Esophagus squamous epithelium (tissue), 4 donors: ENCODE results near the gene SUPT20HL1.

Source experiments
- POLR2A ChIP-seq, 4 donors: fragments of 450-650 bp; IDR thresholded peaks; one replicate each; pipeline ENCODE4 v1.6.1; 2017; ENCODE audit warnings: antibody characterized with exemption in 4 of 4, mild to moderate bottlenecking in 4 of 4, moderate library complexity in 3 of 4
- TF ChIP-seq, protein P1 (sequence below), 6 experiments: fragments of 450-650 bp in 4 of 6; fragments of 200-600 bp in 2 of 6; sonication (generic) in 2 of 6; IDR thresholded peaks; one replicate each; pipeline ENCODE4 v1.5.1; 2016 to 2019; ENCODE audit warnings: antibody characterized with exemption in 6 of 6, mild to moderate bottlenecking in 4 of 6, moderate library complexity in 4 of 6

DNA sequence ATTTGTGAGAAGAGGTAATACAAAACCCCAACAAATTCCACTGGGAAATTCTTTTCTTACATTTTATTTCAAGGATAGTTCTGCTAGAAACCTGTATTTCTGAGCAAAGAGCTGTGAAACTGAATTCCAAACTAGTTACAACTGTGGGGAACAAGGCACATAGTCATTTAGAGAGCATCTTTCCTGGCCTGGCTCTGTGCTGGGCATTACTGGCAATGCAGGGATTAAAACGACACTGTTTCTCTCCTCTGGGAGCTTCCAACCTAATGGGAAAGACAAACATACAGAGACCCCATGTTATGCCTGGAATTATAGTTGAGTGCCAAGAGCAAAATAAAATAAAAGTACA is 36.5 kb downstream of the SUPT20HL1 start:
- TF ChIP-seq POLR2A (IDR thresholded peaks at IDR 0.05), result no peak
- TF ChIP-seq, protein P1, sequence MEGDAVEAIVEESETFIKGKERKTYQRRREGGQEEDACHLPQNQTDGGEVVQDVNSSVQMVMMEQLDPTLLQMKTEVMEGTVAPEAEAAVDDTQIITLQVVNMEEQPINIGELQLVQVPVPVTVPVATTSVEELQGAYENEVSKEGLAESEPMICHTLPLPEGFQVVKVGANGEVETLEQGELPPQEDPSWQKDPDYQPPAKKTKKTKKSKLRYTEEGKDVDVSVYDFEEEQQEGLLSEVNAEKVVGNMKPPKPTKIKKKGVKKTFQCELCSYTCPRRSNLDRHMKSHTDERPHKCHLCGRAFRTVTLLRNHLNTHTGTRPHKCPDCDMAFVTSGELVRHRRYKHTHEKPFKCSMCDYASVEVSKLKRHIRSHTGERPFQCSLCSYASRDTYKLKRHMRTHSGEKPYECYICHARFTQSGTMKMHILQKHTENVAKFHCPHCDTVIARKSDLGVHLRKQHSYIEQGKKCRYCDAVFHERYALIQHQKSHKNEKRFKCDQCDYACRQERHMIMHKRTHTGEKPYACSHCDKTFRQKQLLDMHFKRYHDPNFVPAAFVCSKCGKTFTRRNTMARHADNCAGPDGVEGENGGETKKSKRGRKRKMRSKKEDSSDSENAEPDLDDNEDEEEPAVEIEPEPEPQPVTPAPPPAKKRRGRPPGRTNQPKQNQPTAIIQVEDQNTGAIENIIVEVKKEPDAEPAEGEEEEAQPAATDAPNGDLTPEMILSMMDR (IDR thresholded peaks at IDR 0.05), result no peak
